Activated T-helper 1 cell treated with anti-CD3 and anti-CD28 coated beads, Interleukin-2, amount 50 U/mL, for 16 hours (primary cell): ENCODE data around the gene ADAMTSL2.

Experiments used
- DNase-seq, 2 donors: peaks; one replicate each; pipeline ENCODE4 v3.0.0-alpha.2; 2020; ENCODE audit warnings: low read depth in 1 of 2, low spot score in 1 of 2

Gene ADAMTSL2

DNA sequence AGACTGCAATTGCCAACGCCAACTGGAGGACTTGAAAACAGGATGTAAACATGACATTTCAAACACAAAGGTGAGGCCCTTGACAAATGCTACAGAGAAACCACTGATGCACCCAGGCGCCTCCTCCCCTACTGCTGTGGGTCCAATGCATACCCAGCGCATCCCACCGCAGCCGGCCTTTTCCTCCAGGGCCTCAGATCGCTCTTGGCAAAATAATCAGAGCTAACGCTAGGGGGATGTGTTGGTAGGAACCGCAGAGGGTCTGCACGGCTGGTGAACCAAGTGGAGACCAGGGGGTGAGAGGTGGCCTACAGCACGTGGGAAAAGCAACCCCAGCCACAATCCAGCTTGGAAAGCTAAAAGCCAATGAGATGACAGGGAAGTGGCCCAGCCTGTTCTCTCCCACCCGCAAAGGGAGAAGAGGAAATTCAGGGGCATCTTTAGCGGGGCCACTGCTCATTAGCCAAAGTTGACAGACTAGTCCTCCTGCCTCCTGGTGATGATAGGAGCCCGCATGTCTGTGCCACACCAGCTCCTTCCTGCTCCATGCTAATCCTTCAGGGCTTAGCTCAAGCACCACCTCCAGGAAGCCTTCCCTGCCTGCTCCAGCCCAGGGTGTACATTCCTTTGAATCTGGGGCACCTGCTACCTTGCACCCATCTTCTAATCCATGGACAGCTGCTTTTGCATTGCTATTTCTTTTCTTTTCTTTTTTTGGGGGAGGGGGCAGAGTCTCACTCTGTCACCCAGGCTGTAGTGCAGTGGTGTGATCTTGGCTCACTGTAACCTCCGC lies 68.8 kb downstream of the ADAMTSL2 start:
- no peak for DNase-seq

DNA sequence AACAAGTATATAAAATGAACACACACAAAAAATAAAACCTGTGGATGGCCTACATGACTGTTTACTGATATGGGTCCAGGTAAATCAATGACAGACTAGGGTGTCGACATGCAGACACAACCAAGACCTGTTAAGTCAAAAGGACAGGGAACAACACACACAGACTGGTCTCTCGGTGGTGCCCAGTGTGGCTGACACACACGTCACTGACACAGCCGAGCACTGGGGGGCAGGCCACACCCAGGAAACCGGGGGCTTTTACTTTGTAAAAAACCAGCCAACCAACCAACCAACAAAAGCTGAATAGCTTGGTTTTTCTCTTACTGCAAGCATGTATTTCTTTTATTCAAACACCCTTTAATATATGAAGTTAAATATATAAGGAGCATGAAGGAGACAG lies 69.7 kb downstream of the ADAMTSL2 start:
- no peak for DNase-seq

DNA sequence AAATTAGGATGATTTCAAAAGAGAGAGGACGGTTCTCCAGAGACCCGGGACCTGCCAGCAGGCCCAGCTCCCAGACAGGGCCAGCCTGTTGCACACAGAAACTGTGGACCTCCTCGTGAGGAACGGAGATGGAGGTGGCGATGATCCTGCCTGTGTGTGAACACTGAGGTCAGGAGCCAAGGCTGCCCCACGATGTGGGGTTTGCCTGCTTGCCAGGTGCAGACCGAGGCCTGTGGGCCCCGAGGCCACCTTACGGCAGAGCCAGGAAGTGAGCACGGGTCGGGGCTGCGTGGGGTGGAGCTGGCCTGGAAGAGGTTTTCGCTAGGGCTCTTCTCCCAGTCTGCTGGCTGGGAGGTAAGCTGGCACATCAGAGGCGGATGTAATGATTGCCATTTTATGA lies 70.4 kb downstream of the ADAMTSL2 start:
- no peak for DNase-seq

DNA sequence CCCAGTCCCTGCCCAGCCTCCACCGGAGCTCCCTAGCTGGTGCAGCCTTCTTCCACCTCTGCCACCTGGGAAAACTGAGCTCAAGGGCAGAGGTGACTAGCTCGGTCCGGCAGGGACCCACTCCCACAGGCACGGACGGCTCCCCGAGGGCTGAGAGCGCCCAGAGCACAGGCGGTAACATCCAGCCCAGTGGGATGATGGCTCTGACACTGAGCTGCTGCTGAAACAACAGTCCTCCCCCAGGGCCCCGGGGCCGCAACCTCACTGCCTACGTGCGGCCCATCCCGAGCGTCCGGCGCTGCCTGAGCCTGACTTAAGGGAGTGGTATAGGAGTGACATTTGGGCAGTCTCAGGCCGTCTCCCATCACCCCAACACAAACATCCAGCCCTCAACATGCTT lies 70.9 kb downstream of the ADAMTSL2 start:
- DNase-seq: no peak

DNA sequence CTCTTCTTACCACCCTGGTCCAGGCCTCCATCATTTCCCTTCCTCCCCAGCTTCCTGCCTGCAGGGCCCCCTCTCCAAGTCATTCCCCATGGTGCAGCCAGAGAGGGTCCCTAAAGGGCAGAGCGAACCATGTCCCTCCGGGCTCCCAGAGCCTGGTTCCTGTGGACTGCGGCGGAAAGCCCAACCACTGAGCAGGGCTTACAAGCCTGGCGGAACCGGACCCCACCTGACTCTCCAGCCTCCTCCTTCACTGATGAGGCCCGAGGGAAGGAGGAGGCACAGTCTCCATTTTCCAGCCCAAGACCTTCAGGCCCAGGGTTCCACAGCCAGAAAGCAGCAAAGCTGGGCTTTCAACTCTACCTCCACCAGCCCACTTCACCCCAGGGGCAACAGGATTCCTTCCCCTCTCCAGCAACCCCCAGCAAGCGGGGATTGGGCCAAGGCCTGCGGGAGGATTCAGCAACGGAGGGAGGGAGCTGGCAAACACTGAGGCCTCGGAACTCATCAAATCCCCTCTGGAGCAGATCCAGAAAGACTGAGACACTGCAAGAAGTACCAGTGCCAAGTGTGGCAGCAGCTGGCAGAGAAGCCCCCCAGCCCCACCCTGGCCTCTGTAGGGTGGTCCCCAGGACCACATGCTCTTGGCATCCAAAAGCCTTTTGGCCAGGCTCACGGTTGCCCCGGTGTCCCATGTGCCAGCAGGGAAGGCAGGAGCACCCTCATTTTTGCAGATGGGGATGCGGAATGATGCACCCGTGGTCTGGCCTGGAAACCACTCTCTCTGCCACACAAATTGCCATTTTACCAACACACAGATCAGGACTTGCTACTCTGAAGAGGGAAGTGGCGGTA lies 71.6 kb downstream of the ADAMTSL2 start:
- no peak for DNase-seq

DNA sequence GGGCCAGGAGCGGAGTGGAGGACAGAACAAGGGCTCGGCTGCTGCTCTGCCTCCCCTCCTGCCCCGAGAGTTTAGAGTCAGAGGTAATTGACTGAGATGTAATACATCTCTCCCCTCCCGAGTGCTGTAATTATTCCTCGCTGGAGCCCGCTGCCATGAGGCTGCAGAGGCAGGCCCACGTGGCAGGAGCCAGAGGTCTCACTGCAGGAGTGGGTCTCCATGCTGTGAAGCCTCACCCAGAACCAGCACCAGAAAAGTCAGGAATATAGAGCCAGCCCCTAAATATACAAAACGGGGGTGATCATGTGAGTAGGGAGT lies 72.2 kb downstream of the ADAMTSL2 start:
- DNase-seq: no peak

DNA sequence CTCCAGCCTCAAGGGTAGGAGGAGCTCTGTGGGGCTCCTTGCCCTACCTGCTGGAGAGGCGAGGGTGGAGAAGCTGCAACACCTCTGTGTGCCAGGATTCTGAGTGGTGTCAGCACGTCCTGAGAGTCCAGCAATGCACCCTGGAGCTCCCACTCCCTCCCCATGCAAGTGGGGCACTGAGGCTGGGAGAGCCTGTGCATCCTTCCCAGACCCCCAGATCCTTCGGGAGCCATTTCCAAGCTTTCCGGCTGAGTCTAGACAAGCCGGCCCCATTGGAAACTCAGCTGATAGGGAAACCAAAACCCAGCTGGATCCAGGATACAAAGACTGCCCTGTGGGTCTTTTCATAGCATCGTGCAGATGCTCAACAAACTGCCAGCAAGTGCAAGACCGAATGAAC lies 72.9 kb downstream of the ADAMTSL2 start:
- no peak for DNase-seq

DNA sequence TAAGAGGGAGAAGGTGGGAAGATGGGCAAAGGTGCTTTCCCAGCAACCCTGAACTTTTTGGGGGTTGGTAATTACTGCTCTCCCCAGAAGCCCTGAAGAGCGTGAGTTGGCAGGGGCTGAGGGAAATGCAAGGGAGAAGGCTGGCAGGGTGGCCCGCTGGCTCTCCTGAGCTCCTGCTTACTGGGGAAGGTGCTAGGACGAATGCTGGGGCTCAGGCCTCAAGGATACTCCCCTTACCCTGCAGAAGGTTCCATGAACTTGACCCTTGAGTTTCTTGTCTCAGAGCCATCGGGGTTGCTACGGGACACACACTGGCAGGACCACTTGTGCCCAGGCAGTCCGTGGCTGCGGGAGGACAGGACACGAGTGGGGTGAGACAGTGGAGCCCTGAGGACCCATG lies 73.5 kb downstream of the ADAMTSL2 start:
- DNase-seq: no peak

DNA sequence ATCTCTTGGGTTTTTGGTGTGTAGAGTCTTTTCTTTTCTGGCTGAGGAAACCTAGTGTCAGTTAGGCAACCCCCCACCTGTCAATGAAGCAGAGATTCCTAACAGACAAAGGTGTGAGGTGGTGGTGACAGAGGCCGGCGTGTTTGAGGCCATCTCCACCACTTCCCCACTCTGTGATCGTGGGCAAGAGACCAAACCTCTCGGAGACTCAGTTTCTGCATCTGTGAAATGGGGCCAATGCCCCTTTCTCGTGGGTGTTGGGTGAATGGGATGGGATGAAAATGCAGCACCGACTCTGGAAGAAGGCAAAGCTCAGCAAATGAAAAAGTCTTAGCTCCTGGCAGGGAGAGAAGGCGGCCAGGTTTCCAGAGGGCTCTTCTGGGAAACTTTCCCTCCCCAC lies 73.9 kb downstream of the ADAMTSL2 start:
- DNase-seq: no peak

DNA sequence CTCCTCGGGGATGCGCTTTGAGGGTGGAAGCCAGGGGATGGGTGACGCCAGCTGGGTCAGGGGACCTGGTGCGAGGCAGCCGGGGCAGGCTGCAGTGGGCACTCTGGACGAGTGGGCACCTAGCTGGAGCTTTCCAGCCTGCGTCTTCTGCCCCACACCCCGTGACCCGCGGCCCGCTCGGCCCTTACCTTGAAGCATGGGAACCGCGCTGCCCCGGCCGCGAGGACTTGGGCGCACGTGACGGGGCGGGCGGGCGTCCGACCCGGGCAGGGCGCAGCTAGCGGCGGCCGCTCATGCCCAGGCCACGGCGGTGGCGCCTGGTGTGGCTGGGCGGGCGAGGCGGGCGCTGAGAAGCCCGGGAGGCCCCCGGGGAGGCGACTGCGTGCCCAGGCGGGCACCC lies 74.4 kb downstream of the ADAMTSL2 start:
- no peak for DNase-seq

DNA sequence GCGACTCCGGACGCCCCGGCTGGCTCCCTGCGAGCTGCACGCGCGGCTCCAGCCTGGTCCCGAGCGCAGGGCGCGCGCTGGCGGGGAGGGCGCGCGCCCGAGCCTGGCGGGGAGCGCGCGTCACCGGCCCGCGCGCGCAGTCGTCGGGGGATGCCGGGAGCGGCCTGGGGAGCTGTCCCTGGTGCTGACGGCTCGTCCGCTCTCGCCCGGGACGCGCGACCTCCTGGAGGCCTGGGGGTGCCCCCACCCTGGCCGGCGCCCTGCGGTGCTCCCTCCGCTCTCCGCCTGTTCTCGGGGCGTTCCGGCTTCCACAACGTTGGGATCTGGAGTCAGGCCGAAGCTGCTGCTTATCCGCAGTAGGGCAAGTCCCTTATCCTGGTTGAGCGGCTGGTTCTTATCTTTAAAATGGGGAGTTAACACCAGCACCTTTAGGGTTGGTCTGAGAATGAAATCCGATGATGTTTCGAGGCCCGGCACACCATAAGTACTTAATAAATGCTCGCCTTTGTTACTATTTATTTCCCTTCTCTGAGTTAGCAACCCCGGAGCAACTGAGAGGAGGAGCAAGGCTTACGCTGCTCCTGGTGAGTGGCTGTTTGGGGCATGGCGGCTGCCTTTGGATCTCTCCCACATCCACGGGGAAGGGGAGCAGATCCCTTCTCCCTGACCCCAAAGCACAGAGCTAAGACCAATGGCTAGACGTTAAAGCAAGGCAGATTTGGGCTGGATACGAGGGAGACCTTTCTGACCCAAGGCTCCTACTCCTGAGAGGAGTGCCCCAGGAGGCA lies 75.0 kb downstream of the ADAMTSL2 start, which contains the start of gene FAM163B:
FAM163B (minus strand) TSS at position 79 of the 788 bp plus-strand sequence. CDS start 29,166 bp downstream, outside the sequence.
- DNase-seq: no peak

DNA sequence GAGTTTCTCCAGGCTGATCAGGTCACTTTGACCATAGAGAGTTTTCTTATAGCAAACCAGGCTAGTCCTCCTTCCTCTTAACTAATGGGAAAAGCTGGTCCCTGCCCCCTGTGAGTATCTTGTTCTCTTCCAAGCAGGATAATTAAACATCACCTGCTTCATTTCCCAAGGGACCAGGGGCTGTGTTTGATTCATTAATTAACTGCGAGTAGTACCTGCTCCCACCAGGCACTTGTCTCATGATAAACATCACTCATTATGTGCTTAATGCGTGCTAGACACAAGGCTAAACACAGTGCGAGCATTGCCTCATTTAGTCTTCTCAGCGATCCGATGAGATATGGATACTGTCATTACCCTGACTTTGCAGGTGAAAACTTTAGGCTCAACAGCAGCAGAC lies 76.3 kb downstream of the ADAMTSL2 start:
- no peak for DNase-seq

DNA sequence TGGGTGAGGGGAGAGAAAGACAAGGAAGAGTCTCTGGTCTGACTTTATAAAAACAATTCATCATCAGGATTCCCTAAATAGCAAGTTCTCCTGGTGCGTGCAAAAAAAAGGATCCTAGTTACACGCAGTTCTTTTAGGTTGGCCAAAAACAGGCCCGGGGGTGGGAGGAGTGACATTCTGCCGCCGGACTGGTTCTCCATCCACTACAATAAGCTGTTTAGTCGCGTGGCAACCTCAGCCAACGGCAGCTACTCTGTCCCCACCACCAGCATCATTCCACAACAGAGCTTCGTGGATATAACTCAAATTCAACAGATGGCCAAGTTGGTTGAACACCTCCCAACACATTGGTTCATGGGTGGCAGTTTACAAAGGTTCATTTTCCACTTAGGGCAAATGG lies 77.5 kb downstream of the ADAMTSL2 start:
- no peak for DNase-seq

DNA sequence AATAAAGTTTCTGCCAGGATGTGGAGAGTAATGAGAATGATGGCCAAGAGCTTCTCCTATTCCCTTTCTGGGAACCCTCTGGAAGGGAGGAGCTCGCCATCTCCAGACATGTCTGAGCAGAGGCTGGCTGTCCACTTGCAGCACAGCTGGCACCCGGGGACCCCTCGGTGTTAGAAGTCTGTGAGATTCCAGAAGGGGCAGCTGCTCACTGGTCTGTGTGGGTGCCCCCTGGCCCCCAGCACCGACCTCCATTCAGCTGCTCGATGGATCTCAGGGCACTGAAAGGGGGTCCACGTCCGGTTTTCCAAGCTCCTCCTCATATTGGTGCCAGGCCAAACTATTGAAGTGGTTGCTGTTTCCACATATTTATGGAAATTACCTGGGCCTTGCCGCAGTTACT lies 78.3 kb downstream of the ADAMTSL2 start:
- DNase-seq: no peak

DNA sequence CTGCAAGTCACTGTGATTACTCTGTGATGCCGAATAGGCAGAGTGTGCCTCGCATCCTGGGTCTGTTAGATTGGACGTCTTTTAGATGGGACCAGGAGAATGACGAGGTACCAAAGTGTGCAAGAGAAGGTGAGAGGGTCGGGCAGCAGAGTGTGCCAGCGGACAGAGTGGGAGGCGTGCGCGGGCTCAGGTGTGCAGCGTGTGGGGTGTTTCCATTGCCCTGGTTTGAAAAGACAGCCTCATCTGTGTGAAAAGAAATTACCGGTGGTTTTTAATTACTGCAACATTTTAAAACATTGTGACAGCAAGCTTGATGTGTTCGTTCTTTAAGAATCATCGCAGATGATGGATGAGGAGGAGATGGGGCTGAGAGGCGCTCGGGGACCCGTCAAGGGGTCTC lies 78.9 kb downstream of the ADAMTSL2 start:
- no peak for DNase-seq

DNA sequence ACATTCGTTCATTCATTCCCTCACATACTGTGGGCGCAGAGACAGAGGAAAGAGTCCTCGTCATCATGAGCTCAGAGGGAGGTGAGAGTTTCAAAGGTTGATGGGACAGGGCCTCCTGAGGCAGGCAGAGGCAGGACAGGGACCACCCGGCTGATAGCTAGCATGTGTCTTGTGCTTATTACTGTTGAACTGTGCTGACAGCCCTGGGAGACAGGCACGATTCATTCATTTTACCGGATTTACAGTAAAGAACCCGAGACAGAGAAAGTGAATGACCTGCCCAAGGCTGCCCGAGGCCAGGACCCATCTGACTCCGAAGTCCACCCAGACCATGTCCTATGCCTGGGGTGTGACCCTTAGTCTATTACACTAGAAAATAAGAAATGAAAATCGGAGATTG lies 79.6 kb downstream of the ADAMTSL2 start:
- DNase-seq: no peak

DNA sequence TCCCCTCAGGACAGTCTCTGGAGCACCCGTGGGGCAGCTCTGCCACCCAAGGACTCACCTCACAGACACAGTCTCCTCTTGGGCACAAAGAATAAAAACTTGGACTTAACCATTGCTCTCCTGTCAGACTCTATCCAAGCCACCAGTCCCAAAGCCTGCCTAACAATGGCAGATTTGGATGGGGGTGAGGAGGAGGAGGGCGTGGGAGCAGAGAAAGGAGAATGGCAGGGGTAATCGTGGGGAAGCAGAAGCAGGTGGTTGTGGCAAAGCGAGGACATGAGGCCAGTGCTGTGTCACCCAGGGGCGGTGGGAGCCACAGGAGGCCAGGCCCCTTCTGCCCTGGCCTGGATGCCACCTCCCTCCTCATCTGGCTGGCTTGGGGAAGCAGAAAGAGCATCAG lies 80.2 kb downstream of the ADAMTSL2 start:
- no peak for DNase-seq

DNA sequence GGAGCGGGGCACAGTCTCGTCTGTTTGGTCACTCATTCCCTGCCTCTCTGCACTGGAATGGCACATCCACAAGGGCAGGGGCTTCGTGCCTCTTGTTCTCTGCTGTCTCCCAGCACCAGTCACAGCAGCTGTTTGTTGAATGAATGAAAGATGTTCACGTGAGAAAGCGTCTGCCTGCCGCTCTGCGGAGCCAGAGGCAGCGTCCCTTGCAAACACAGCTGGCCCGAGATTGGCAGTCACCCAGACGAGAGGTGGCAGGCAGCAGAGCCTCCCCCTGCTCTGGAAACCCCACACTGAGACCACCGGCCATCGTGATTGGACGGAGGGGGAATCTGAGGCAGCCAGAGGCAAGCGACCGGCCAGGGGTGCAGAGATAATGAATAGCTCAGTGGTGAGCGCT lies 80.7 kb downstream of the ADAMTSL2 start:
- DNase-seq: no peak

DNA sequence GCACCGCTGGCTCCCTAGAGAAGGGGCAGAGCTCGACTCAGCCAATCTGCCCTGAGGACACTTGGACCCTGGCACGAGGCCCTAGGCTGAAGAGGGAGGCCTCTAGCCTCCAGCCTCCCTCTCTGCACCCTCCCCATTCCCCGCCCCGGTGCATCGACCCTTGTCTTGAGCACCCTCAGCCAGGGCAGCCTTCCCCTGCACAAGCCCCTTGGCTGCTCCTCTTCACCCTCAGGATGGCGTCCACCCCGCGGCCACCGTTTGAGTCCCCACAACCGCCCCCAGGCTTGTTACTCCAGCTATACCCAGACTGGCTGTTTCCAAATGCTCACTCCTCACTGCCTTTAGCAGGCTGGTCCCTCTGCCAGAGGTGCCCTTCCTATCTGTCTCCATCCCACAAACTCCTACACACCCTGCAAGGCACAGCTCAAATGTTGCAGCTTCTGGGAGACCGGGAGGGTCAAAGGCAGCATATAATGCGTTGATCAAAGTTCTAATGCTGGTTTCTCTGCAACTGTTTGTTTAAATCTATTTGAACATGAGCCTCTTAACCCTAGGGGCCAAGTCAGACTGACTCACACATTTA lies 81.2 kb downstream of the ADAMTSL2 start:
- no peak for DNase-seq

DNA sequence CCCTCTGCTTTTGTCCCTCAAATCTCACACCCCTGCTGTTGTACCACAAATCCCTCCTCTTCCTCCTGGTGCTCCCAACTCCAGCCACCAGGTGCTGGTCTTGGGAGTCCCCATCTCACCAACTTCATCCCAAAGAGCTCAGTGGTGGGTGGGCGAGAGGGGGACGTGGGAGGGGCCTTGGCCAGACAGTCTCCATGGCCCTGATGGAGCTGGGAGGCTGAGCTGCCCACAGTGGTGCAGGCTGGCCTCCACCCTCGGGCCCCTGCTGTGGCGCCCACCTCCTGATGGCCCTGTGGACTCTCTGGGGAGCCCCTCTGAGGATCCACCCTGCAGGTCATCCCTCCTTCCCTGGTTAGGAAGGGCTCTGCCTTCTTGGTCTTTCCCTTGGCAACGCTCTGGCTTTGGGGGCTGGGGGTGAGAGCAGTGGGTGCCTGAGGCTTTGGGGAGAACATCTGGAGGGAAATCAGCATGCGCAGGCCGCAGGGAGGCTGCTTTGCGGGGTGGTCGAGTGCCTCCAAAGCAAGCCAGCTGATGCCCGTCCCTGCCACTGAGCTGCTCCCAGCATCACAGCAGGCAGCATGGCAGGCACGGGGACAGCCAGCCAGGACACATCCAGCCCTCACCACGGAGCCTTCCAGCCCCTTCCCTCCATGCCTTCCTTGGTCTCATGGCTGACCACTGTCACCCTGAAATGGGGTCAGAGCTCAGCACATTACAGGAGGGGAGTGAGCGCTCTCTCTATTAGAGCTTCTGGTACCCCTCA lies 82.3 kb downstream of the ADAMTSL2 start:
- DNase-seq: no peak

DNA sequence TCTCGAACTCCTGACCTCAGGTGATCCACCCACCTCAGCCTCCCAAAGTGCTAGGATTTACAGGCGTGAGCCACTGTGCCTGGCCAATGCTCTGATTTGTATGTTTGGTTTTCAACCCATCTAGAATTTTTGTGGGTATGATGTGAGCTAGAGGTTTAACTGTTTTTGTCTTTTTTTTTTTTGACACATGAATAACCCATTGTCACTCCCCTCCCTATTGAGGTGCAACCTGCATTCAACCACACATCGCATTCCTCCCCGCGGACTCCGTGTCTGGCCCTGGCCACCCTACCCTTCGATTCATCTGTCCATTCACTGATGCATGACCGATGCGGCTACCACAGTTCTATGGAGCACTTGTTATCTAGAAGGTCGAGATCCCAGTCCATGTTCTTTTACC lies 84.2 kb downstream of the ADAMTSL2 start:
- DNase-seq: no peak
